ENCODE measurements around the gene CSGALNACT2.

The CSGALNACT2 gene

GRCh38 chr10:43230909-43231522 is 92.8 kb downstream of the CSGALNACT2 start:
- FAIRE-seq = no peak

- no peak for FAIRE-seq
These were observed 93.4 kb downstream of the CSGALNACT2 start for GRCh38 chr10:43231523-43232078.

GRCh38 chr10:43233601-43234430 is 95.6 kb downstream of the CSGALNACT2 start:
- FAIRE-seq = no peak

- no peak for FAIRE-seq
These were observed 96.3 kb downstream of the CSGALNACT2 start for GRCh38 chr10:43234471-43235041.

Measured in G401.6 (cell line).